Suppressor macrophage treated with lipopolysaccharide for 4 hours (primary cell): ENCODE data around the gene PLA2G3.
"Not testable (repeated sequence)": the region's sequence is repeated elsewhere in the genome, so short reads cannot be mapped to it uniquely, and the experiment has no call there.

Source experiments
- DNase-seq: peaks from one replicate; pipeline ENCODE4 v3.0.0-alpha.2; 2020

PLA2G3 gene

DNA sequence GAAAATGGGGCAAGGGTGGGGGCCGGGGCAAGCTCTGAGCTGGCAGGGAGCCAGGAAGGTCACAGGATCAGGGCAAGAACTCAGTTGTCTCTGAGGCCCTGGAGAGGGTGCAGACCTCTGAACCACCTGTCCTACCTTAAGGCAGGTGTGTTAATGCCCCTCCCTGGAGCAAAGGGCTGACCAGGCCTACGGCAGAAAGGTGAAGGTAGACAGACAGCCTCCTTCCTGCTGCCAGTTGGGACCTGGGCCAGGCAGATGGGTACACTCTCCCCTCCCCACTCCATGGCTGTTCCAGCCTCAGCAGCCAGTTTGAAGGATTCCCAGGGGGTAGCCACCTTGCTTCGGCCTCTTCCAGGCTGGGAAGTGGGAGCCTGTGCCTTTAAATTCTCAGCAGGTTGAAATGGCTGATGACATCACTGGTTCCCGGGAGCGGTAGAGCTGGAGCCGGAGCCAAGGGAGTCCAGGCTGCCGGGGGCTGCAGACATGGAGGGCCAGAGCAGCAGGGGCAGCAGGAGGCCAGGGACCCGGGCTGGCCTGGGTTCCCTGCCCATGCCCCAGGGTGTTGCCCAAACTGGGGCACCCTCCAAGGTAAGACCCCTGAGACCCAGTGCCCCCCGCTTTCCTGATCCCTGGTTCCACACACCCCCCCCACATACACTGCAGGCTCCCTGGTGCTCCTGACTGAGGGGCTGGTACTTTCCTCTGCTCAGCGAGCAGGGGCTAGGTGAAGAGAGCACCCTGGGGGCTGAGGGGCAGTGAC, 17.6 kb downstream of the PLA2G3 start, which contains the start of gene INPP5J:
TSS of gene INPP5J (plus strand) at position 435 of the 760 bp plus-strand sequence. CDS start at position 484, 49 bp downstream.
- DNase-seq: no peak

DNA sequence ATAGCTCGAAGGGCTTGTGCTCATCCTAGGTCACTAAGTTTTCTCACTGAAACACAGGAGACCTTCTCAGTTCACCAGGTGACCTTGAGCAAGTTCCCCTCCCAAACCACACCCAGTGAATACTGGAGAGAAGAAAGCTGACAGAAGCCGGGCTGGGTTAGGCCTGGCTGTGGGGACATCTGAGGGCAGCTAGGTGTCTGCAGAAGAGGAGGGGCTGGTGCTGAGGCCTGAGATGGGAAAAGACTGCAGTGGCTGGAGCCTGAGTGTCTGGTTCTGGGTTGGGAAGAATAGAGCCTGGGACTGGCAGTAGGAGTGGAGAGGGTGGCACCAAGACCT, 18.1 kb downstream of the PLA2G3 start:
- DNase-seq: no peak

- DNase-seq: no peak
Observed at GRCh38 chr22:31121403-31121802, 18.9 kb downstream of the PLA2G3 start.

GRCh38 chr22:31120642-31121041, 19.7 kb downstream of the PLA2G3 start:
- DNase-seq: no peak

GRCh38 chr22:31120230-31120629, 20.1 kb downstream of the PLA2G3 start:
- no peak for DNase-seq

DNA sequence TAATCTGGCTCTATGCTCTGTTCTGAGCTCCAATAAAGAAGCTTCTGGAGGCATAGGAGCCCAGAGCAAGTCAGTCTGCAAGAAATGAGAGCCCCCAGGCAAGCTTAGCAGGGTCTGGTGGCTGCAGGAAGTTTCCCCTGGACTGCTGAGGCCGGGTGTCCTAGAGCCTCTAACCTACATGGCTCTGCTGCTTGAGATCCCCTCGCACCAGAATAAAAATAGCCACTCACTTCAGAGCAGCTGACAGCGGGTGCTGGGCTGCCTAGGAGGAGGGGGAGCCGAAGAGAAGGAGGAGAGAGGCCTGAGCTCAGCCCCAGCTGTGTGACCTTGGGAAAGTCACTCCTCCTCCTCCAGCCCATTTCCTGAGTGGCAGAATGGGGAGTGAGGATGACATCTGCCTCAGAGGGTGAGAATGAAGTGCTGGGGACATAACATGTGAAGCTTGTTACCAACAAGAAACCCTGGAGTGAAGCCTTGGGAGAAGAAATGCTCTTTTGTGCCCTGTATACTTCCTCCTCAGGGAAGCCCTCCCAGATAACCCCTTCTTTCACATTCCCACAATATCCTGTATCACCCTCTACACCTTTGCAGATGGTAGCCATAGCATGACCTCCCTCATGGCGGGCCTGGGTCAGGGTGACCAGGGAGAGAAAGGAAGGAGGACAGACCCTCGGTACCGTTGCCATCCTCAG, 21.1 kb downstream of the PLA2G3 start:
- DNase-seq: no peak

DNA sequence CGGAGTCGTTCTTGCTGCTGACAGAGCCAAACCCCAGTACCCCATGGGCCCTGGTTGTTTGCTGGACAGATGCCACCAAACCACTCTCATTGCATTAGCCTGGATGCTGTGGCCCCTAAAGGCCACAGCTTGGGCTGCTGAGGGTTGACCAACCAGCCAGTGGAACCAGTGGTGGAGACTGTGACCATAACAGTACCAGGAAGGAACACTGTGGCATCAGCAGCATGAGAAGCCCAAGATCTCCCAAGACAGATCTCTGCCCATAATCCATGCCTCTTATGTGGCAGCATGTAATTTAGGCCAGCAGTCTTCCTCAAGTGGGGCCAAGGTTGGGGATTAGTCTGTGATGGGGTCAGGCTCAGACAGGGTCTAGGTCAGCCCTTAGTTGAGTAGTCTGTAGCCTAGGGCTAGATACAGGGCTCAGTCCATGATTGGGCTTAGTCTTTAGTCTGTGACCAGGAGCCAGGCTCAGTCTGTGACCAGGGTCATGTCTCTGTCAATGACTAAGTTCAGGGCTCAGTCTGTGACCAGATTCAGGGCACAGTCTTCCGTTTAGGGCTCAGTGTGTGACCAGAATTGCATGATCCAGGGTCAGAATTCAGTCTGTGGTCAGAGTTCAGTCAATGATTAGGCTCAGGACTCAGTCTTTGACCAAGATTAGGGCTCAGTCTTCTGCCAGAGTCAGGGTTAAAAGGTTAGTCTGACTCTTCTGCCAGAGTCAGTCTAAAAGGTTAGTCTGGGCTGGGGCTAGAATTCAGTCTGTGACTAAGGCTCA, 22.1 kb downstream of the PLA2G3 start:
- DNase-seq: no peak

GRCh38 chr22:31112547-31113091, 27.7 kb downstream of the PLA2G3 start:
- not testable (repeated sequence) for DNase-seq

DNA sequence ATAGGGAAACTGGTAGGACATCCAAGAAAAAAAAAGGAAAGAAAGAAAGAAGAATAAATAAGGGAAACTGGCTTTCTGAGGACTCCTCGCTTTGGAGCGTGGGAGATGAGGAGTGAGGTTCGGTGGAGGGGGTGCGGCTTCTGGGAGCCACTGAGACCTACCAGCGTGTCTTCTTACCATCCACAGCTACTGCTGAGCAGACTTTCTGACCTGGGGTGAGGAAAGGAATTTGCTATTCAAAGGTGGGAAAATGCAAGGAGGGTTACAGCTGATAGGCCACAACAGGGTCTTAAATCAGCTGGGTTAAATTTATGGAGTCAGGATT, 32.5 kb downstream of the PLA2G3 start:
- DNase-seq: no peak

GRCh38 chr22:31107178-31107893, 33.0 kb downstream of the PLA2G3 start, which contains the start of gene SELENOM:
Gene SELENOM (minus strand): TSS chr22:31107568. CDS start chr22:31107505, 63 bp downstream.
- peak; percentile 97 for DNase-seq

DNA sequence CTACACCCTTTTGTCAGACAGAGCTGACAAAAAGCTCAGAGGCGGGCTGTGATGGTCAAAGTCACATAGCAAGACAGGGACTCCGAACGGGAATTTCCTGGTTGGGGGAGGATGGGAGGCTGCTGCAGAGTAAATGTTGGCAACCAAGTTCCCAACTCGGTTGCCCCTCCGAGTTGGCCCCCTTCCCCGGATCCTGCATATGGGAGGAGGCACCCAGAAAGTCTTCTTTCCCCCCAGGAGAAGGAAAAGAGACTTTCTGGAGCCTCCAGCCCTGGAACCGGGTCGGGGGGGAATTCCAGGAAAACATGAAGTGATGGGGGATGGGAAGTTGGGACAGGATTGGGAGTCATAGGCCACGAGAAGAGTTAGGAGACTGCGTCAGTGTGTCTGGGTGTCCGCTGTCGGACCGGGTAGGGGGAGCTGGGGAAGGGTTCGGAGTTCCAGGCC, 33.6 kb downstream of the PLA2G3 start:
- DNase-seq: no peak

GRCh38 chr22:31106001-31106571, 34.2 kb downstream of the PLA2G3 start:
- no peak for DNase-seq

DNA sequence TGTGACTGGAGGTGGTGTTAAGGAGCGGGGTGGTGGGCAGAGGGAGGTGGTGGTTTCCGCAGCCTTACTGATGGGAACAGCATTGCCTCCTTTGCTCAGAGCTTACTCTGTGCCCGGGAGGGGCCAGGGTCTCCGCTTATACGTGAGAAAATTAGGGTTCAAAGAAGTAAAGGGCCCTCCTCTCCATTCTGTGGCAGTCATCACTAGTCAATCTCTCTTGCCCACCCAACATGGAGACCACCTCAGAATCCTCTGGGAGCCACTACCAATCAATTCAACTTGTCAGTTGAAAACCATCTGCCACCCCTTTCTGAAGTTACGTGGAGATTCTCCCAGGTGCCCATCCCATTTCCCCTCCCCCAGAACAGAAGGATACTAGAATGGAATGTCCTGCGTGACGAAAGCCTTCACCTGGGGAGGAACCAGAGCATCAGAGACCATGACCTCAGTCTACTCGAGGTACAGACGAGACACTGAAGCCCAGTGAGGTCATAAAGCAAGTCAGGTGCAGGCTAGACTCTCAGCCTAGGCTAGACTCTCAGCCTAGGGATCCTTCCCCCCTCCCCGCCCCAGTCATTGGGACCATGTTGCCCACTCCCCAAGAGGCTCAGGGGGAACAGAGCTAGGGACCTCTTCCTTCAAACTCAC, 34.9 kb downstream of the PLA2G3 start:
- DNase-seq: no peak

DNA sequence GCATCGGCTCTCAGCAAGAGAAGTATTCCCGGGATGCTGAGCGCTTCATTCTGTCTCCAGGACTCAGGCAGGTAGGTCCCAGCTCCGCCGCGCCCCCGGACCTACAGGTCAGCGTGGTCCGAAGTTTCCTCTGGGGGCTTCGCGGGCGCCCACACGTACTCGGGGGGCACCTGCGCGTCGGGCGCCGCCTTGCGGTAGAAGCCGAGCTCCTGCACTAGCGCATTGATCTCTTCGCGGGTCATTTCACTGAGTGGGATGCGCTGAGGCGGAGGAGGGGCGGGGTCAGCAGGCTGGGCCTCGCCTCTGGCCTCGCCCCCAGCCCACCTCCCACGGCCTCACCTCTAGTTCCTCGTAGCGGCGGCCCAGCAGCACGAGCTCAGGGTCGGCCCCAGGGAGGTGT, 35.4 kb downstream of the PLA2G3 start:
- DNase-seq: no peak

DNA sequence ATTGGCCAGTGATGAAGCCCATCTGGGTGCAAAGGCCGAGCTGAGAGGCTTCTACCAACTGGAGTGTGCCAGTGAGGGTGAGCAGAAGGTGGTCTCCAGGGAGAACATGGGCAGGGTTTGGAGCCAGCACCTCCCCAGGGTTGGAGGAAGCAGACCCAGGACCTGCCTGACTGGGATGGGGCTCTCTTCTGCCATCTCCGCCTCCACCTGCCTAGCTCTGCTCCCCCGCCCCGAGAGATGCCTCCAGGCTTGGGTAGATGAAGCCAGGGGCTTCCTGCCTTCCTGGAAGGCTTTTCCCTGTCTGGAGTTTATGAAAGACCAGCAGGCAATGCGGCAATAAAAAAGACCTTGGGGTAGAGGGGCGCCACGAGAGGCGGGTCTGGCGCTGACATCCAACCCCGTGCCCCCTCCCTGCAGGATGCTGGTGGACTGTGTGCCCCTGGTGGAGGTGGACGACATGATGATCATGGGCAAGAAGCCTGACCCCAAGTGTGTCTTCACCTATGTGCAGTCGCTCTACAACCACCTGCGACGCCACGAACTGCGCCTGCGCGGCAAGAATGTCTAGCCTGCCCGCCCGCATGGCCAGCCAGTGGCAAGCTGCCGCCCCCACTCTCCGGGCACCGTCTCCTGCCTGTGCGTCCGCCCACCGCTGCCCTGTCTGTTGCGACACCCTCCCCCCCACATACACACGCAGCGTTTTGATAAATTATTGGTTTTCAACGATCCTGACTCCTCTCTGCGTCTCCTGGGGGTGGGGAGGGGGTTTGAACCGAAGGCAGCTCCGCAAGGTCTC, 36.2 kb downstream of the PLA2G3 start:
- no peak for DNase-seq

DNA sequence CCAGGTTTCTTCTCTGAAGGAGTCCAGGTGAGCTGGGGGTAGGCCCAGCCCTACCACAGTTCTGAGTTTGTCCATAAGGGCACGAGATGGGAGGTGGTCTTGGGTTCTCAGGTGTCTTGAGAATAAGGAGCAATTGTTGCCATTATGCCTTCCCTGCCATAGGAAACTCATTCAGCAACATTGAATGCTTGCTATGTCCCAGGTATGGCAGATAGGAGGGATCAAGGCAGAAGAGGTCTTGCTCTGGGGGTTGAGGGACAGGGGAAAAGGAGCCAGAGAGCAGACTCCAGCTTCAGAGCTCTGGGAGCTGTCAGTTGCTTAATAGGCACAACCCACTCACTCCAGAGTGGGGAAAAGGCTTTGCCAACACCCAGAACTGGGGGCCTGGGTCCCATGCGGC, 37.2 kb downstream of the PLA2G3 start:
- DNase-seq: no peak

- no peak for DNase-seq
Observed at GRCh38 chr22:31102441-31103081, 37.7 kb downstream of the PLA2G3 start.

- DNase-seq: no peak
Observed at GRCh38 chr22:31100762-31101525, 39.4 kb downstream of the PLA2G3 start.
